Measurements from ENCODE around the gene GALR1. TPM values are rescaled to one million over a fixed set of nuclear protein-coding genes. Genes with fewer than 3 reads are reported as not detected.
"Not testable (repeated sequence)": the region's sequence is repeated elsewhere in the genome, so short reads cannot be mapped to it uniquely, and the experiment has no call there.

Gene GALR1
- total and polyA plus RNA-seq, 11 donors, result under 0.01 to 0.08 (median 0.04) TPM; not detected in 6

DNA sequence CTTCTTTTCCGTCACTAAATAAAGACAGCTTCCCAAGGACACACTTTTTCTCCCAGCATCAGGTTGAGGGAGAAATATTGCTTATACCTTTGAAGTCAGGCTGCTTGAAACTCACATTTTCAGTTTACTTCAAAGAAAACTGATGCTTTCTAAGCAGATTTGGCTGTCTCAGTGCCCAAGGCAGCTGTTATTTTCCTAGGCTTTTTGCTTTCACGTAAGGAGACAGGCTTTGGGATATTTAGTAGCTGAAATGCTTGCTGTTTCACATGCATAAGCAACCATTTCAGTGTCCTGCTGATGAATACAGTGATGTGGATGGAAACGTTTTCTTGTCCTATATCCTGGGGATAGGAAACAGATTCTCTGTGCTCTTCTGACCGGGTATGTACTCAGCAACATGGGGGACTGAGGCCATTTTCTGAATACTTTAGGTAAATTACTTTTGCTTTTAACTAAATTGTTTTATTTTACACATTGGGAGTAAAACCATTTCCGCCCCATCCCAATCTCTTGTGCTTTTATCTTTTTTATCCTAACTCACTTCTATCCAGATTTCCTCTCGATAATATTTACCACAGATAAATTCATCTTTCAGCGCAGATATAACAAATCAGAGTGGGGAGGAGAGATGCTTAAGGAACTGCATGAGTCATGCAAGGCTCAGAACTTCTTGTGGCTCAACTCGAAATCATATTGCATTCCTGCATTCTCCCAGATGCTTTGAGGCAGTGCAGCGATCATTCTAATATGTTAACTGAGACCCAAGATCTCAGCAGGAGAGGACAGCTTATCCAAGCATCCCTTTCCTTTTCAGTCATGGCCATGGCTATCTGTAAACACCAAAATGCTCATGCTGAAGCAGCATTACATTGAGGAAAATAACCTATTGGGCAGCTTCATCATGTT, 22.2 kb downstream of the GALR1 start:
- TF ChIP-seq CTCF (IDR thresholded peaks at IDR 0.05), result no peak
- no peak for TF ChIP-seq POLR2A (IDR thresholded peaks at IDR 0.05)
- Histone ChIP-seq H3K27me3 (peaks cover 0 to 12% (median 0%) of the 10 kb centered on the region in 9 donors), H3K27ac (no peak overlapping the region), H3K4me3 (no peak overlapping the region), H3K9me3 (peaks cover 0 to 2% (median 0%) of the 10 kb centered on the region in 12 donors), H3K36me3 (no peaks in the 10 kb centered on the region), H3K4me1 (no peaks in the 10 kb centered on the region)
- 41 to 48% (median 44%) methylated on average over 9 of the region's 9 CpGs for WGBS, 4 donors
- no peak for ATAC-seq
- intact Hi-C loops (cut with DNase I), result no loop called here
- DNase-seq, result no peak

DNA sequence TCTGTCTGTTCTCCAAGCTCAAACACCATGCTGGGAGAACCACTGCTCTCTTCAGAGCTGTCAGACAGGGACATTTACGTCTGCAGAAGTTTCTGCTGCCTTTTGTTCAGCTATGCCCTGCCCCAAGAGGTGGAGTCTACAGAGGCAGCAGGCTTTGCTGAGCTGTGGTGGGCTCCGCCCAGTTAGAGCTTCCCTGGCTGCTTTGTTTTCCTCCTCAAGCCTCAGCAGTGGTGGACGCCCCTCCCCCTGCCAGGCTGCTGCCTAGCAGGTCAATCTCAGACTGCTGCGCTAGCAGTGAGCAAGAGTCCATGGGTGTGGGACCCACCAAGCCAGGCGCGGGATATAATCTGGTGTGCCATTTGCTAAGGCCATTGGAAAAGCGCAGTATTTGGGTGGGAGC, 41.2 kb downstream of the GALR1 start:
- H3K27ac ChIP-seq; H3K4me3 ChIP-seq; H3K36me3 ChIP-seq; intact Hi-C loops (cut with DNase I); H3K4me1 ChIP-seq; ATAC-seq; DNase-seq; H3K27me3 ChIP-seq: not testable (repeated sequence)
- WGBS, 4 donors, result 63 to 78% (median 68%) methylated on average over 5 to 7 of the region's 7 CpGs
- H3K9me3 ChIP-seq, result peaks cover 0 to 11% (median 0%) of the 10 kb centered on the region in 12 donors

DNA sequence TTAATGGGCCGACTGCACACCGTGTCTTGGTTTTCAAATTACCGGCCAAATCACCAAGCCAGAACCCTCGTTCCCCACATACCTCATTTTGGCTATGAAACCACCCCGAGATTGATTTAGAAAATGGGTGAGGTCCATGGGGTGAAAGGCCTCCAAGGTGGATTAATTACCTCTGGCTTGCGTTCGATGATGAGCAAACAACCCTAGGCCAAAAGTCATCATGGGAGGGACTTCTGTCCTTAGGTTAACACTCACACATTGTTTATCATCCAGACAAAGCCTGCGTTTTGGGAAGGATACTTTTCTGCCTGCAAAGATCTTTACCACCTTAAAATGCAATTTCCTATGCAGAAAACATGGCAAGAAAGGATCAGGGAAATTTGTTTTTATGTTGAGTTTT, 48.5 kb downstream of the GALR1 start:
- 56 to 72% (median 61%) methylated on average over 8 of the region's 8 CpGs for whole genome bisulfite sequencing, 4 donors
- H3K9me3 ChIP-seq, result no peaks in the 10 kb centered on the region
- TF ChIP-seq CTCF (IDR thresholded peaks at IDR 0.05), result no peak
- no peak for TF ChIP-seq POLR2A (IDR thresholded peaks at IDR 0.05)
- ATAC-seq, result no peak
- no peak overlapping the region for H3K27ac ChIP-seq
- H3K4me1 ChIP-seq, result no peaks in the 10 kb centered on the region
- no peaks in the 10 kb centered on the region for H3K36me3 ChIP-seq
- intact Hi-C loops (cut with DNase I), result no loop called here
- H3K4me3 ChIP-seq, result no peak overlapping the region
- H3K27me3 ChIP-seq, result no peaks in the 10 kb centered on the region
- no peak for DNase-seq

DNA sequence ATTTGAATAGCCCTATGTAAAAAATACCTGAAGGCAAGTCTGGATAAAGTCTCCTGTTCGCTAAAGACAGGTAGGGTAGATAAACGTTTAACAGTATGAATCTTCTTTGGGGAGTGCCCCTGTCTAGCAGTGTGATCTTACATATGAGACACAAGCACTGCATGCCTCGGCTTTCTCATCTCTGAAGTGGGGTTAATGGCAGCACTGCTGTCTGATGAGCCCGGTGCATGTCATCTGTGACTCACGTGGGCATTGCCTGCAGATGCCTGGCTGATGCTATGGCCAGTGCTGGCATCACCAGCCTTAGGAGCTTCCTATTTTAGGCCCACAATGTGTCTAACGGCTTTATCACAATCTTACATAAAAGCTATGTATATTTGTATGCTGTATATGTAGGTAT, 50.1 kb downstream of the GALR1 start:
- no peaks in the 10 kb centered on the region for H3K36me3 ChIP-seq
- ATAC-seq, result no peak
- no peaks in the 10 kb centered on the region for H3K9me3 ChIP-seq
- no peaks in the 10 kb centered on the region for H3K27me3 ChIP-seq
- 57 to 81% (median 76%) methylated on average over 5 to 6 of the region's 6 CpGs for WGBS, 4 donors
- intact Hi-C loops (cut with DNase I), result no loop called here
- no peak overlapping the region for H3K4me3 ChIP-seq
- no peak overlapping the region for H3K27ac ChIP-seq
- no peak for DNase-seq
- H3K4me1 ChIP-seq, result no peaks in the 10 kb centered on the region
- no peak for TF ChIP-seq CTCF (IDR thresholded peaks at IDR 0.05)
- TF ChIP-seq POLR2A (IDR thresholded peaks at IDR 0.05), result no peak

All from heart left ventricle (tissue), 16 donors.